Measurements from ENCODE around the gene SYT17.

The SYT17 gene

DNA sequence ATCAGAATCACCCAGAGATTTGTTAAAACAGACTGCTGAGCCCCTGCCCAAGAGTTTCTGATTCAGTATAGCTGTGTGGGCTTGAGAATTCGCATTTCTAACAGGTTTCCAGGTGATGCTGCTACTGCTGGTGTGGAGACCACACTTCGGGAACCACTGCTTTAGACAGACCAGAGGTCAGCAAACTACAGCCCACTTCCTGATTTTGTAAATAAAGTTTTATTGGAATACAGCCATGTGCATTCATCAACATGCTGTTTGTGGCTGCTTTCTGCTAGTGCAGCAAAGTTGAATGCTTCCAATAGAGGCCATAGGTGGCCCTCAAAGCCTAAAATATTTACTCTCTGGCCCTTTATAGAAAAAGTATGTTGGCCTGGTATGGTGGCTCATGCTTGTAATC, 84.9 kb downstream of the SYT17 start:
- DNase-seq (ENCODE audit: low read depth, low spot score), result no peak
- no peak overlapping the region for H3K4me3 ChIP-seq (ENCODE audit: insufficient read length, low read depth)
- H3K27me3 ChIP-seq (ENCODE audit: insufficient read depth, insufficient read length), result no peaks in the 10 kb centered on the region
- no peak overlapping the region for H3K9ac ChIP-seq (ENCODE audit: insufficient read length, low read depth)
- TF ChIP-seq SUZ12 (IDR thresholded peaks at IDR 0.05; ENCODE audit: extremely low read depth, insufficient read depth, insufficient read length) (no peak), YY1 (IDR thresholded peaks at IDR 0.05; ENCODE audit: insufficient read depth, insufficient read length) (no peak), ZNF274 (IDR thresholded peaks at IDR 0.05; ENCODE audit: low read depth, low read length) (no peak)
- H3K36me3 ChIP-seq (ENCODE audit: insufficient read depth, insufficient read length, low read length), result no peaks in the 10 kb centered on the region
- peaks cover 9% of the 10 kb centered on the region for H3K4me1 ChIP-seq (ENCODE audit: insufficient read depth, insufficient read length)
- peaks cover 3% of the 10 kb centered on the region; the same call in 1 of the 2 replicates for H3K9me3 ChIP-seq (ENCODE audit: insufficient read depth, low read length)

DNA sequence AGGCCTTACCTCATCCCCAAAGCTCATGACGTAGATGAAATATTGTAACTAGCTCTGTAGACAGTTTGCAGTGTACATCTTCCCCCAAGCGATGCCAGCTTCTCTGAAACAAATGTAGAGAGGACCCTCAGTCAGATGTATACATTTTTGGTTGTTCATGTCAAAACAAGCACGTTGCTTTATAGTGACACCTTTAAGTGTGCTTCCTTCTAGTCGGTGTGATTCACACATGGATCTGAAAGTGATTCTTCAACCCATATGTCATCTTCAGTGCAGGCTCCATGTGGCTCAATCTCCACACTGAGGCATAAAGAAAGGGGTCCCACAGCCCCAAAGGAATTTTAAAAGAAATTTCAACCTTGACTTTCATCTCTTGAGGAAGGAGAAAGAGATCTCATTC, 86.6 kb downstream of the SYT17 start:
- Histone ChIP-seq H3K4me3 (ENCODE audit: insufficient read length, low read depth) (no peak overlapping the region), H3K4me1 (ENCODE audit: insufficient read depth, insufficient read length) (peaks cover 9% of the 10 kb centered on the region), H3K9me3 (ENCODE audit: insufficient read depth, low read length) (no peaks in the 10 kb centered on the region), H3K9ac (ENCODE audit: insufficient read length, low read depth) (no peak overlapping the region), H3K36me3 (ENCODE audit: insufficient read depth, insufficient read length, low read length) (no peaks in the 10 kb centered on the region), H3K27me3 (ENCODE audit: insufficient read depth, insufficient read length) (no peaks in the 10 kb centered on the region)
- DNase-seq (ENCODE audit: low read depth, low spot score), result no peak
- TF ChIP-seq YY1 (IDR thresholded peaks at IDR 0.05; ENCODE audit: insufficient read depth, insufficient read length), result no peak
- TF ChIP-seq SUZ12 (IDR thresholded peaks at IDR 0.05; ENCODE audit: extremely low read depth, insufficient read depth, insufficient read length), result no peak
- TF ChIP-seq ZNF274 (IDR thresholded peaks at IDR 0.05; ENCODE audit: low read depth, low read length), result no peak

DNA sequence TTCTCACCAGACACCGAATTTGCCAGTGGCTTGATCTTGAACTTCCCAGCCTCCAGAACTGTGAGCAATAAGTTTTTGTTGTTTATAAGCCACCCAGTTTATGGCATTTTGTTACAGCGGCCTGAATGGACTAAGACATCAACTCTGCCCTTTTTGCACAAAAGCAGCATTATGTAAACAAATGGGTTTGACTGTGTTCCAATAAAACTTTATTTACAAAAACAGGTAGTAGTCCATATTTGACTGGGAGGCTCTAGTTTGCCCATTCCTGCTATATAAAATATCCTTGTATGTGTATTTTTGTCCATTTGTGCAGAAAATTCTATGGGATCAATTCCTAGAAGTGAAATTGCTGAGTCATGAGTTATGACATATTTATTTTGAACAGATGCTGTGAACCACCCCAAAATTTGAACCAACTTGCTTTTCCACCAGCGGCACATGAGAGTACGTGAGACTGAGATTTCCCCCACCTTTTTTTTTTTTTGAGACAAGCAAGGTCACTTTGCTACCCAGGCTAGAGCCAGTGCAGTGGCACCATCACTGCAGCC, 96.2 kb downstream of the SYT17 start:
- TF ChIP-seq ZNF274 (IDR thresholded peaks at IDR 0.05; ENCODE audit: low read depth, low read length) (no peak), SUZ12 (IDR thresholded peaks at IDR 0.05; ENCODE audit: extremely low read depth, insufficient read depth, insufficient read length) (no peak), YY1 (IDR thresholded peaks at IDR 0.05; ENCODE audit: insufficient read depth, insufficient read length) (no peak)
- Histone ChIP-seq H3K4me3 (ENCODE audit: insufficient read length, low read depth) (no peak overlapping the region), H3K36me3 (ENCODE audit: insufficient read depth, insufficient read length, low read length) (no peaks in the 10 kb centered on the region), H3K9me3 (ENCODE audit: insufficient read depth, low read length) (peaks cover 7% of the 10 kb centered on the region; the same call in 1 of the 2 replicates), H3K4me1 (ENCODE audit: insufficient read depth, insufficient read length) (no peaks in the 10 kb centered on the region), H3K27me3 (ENCODE audit: insufficient read depth, insufficient read length) (no peaks in the 10 kb centered on the region), H3K9ac (ENCODE audit: insufficient read length, low read depth) (no peak overlapping the region)
- no peak for DNase-seq (ENCODE audit: low read depth, low spot score)

DNA sequence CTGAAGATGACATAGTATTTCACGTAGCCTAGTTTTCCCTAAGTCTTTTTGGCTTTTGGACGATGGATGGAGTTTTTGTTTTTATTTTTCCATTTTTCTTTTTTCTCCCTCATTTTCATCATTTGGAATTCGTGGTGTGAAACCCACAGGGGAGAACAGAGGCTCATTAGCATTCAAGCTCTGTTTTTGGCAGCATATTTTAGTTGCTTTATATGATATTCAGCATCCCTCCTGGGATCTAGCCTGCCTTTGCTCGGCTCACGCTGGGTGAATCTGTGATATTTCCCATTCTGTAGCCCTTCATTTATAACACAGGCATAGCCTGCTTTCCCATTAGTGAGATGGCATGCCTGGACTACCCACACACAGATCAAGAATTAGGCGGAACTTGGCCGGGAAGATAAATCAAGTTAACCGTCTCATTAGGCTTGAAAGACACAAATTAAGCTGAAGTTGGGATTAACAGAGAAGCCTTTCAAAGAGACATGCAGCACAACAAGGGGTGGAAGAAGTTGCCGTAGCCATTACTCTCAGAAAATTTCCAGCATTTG, 97.4 kb downstream of the SYT17 start:
- no peak for DNase-seq (ENCODE audit: low read depth, low spot score)
- TF ChIP-seq SUZ12 (IDR thresholded peaks at IDR 0.05; ENCODE audit: extremely low read depth, insufficient read depth, insufficient read length) (no peak), ZNF274 (IDR thresholded peaks at IDR 0.05; ENCODE audit: low read depth, low read length) (no peak)
- no peak overlapping the region for H3K4me3 ChIP-seq (ENCODE audit: insufficient read length, low read depth)
- no peak overlapping the region for H3K9ac ChIP-seq (ENCODE audit: insufficient read length, low read depth)
- no peaks in the 10 kb centered on the region for H3K27me3 ChIP-seq (ENCODE audit: insufficient read depth, insufficient read length)
- H3K36me3 ChIP-seq (ENCODE audit: insufficient read depth, insufficient read length, low read length), result no peaks in the 10 kb centered on the region
- H3K9me3 ChIP-seq (ENCODE audit: insufficient read depth, low read length), result peaks cover 7% of the 10 kb centered on the region; the same call in 1 of the 2 replicates
- H3K4me1 ChIP-seq (ENCODE audit: insufficient read depth, insufficient read length), result no peaks in the 10 kb centered on the region

DNA sequence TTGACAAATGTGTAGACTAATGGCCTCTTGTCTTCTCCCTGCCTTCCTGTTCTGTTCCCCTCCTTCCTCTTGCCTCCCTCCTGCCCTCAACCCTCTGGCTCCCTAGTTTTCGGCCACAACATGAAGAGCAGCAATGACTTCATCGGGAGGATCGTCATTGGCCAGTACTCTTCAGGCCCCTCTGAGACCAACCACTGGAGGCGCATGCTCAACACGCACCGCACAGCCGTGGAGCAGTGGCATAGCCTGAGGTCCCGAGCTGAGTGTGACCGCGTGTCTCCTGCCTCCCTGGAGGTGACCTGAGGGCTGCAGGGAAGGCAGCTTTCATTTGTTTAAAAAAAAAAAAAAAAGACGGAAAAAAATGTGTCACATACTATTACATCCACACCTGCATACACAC, 98.7 kb downstream of the SYT17 start:
- H3K9ac ChIP-seq (ENCODE audit: insufficient read length, low read depth), result no peak overlapping the region
- H3K36me3 ChIP-seq (ENCODE audit: insufficient read depth, insufficient read length, low read length), result no peaks in the 10 kb centered on the region
- H3K27me3 ChIP-seq (ENCODE audit: insufficient read depth, insufficient read length), result no peaks in the 10 kb centered on the region
- DNase-seq (ENCODE audit: low read depth, low spot score), result no peak
- H3K9me3 ChIP-seq (ENCODE audit: insufficient read depth, low read length), result peaks cover 7% of the 10 kb centered on the region; the same call in 1 of the 2 replicates
- no peaks in the 10 kb centered on the region for H3K4me1 ChIP-seq (ENCODE audit: insufficient read depth, insufficient read length)
- no peak overlapping the region for H3K4me3 ChIP-seq (ENCODE audit: insufficient read length, low read depth)
- TF ChIP-seq ZNF274 (IDR thresholded peaks at IDR 0.05; ENCODE audit: low read depth, low read length) (no peak), SUZ12 (IDR thresholded peaks at IDR 0.05; ENCODE audit: extremely low read depth, insufficient read depth, insufficient read length) (no peak), YY1 (IDR thresholded peaks at IDR 0.05; ENCODE audit: insufficient read depth, insufficient read length) (no peak)

DNA sequence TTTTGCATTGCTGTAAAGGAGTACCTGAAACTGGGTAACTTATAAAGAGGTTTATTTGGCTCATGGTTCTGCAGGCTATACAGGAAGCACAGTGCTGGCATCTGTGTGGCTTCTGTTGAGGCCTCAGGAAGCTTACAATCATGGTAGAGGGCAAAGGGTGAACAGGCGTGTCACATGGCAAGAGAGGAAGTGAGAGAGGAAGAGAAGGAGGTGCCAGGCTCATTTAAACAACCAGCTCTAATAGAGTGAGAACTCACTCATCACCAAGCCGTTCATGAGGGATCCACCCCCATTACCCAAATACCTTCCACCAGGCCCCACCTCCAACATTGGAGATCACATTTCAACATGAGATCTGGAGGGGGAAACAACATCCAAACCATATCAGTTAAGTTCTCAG, 101.1 kb downstream of the SYT17 start:
- Histone ChIP-seq H3K4me1 (ENCODE audit: insufficient read depth, insufficient read length) (no peaks in the 10 kb centered on the region), H3K9ac (ENCODE audit: insufficient read length, low read depth) (no peak overlapping the region), H3K9me3 (ENCODE audit: insufficient read depth, low read length) (peaks cover 7% of the 10 kb centered on the region; the same call in 1 of the 2 replicates), H3K4me3 (ENCODE audit: insufficient read length, low read depth) (no peak overlapping the region), H3K36me3 (ENCODE audit: insufficient read depth, insufficient read length, low read length) (no peaks in the 10 kb centered on the region), H3K27me3 (ENCODE audit: insufficient read depth, insufficient read length) (no peaks in the 10 kb centered on the region)
- TF ChIP-seq YY1 (IDR thresholded peaks at IDR 0.05; ENCODE audit: insufficient read depth, insufficient read length), result no peak
- TF ChIP-seq ZNF274 (IDR thresholded peaks at IDR 0.05; ENCODE audit: low read depth, low read length), result no peak
- TF ChIP-seq SUZ12 (IDR thresholded peaks at IDR 0.05; ENCODE audit: extremely low read depth, insufficient read depth, insufficient read length), result no peak
- DNase-seq (ENCODE audit: low read depth, low spot score), result no peak

DNA sequence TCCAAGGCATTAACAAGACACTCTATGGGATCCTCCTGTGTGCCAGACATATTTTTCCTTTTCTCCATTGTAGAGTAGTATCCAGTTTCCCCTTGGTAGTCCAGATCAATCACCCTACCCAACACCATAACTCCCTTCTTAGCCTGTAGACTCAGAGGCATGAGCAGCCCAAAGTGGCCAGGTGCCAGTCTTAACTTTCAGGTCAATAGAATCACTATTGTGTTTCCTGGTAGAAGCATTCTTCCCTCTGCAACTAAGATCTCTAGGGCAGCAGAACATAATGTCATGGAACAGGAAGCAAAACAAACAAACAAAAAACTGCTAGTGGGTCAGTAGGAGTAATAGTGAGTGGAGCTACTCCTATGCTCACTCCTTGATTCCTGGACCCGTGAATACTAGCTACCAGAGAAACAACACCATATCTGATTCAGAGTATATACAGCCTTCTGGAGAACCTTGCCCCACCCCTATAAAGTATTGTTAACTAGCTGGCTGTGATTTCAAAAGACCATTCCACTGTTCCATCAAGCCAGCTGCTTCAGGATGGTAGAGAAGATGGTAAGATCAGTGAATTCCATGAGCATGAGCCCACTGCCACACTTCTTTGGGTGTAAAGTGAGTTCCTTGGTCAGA, 106.2 kb downstream of the SYT17 start:
- no peak for DNase-seq (ENCODE audit: low read depth, low spot score)
- Histone ChIP-seq H3K9ac (ENCODE audit: insufficient read length, low read depth) (no peak overlapping the region), H3K4me3 (ENCODE audit: insufficient read length, low read depth) (no peak overlapping the region), H3K9me3 (ENCODE audit: insufficient read depth, low read length) (peaks cover 14% of the 10 kb centered on the region), H3K36me3 (ENCODE audit: insufficient read depth, insufficient read length, low read length) (no peaks in the 10 kb centered on the region), H3K27me3 (ENCODE audit: insufficient read depth, insufficient read length) (no peaks in the 10 kb centered on the region), H3K4me1 (ENCODE audit: insufficient read depth, insufficient read length) (no peaks in the 10 kb centered on the region)
- no peak for TF ChIP-seq ZNF274 (IDR thresholded peaks at IDR 0.05; ENCODE audit: low read depth, low read length)
- TF ChIP-seq YY1 (IDR thresholded peaks at IDR 0.05; ENCODE audit: insufficient read depth, insufficient read length), result no peak
- TF ChIP-seq SUZ12 (IDR thresholded peaks at IDR 0.05; ENCODE audit: extremely low read depth, insufficient read depth, insufficient read length), result no peak
